Choroid plexus epithelial cell (primary cell): ENCODE measurements around the gene PGLYRP2.

Experiments used
- DNase-seq: peaks from one replicate; pipeline ENCODE4 v3.0.0-alpha.2; 2010; ENCODE audit warnings: low read depth
- H3K4me3 ChIP-seq: 2 replicates; pipeline ENCODE4 v1.5.1; 2011; ENCODE audit warnings: low read depth, mild to moderate bottlenecking, control low read depth, low read length, moderate library complexity
- CTCF ChIP-seq: conservative IDR thresholded peaks from 2 replicates; pipeline ENCODE4 v1.5.1; 2011; ENCODE audit warnings: low read depth, mild to moderate bottlenecking, control low read depth, inconsistent platforms, low read length, moderate library complexity

Gene PGLYRP2

GRCh38 chr19:15450528-15450890, 28.8 kb downstream of the PGLYRP2 start:
- no peak for TF ChIP-seq CTCF
- DNase-seq: no peak
- no peak overlapping the region for H3K4me3 ChIP-seq

DNA sequence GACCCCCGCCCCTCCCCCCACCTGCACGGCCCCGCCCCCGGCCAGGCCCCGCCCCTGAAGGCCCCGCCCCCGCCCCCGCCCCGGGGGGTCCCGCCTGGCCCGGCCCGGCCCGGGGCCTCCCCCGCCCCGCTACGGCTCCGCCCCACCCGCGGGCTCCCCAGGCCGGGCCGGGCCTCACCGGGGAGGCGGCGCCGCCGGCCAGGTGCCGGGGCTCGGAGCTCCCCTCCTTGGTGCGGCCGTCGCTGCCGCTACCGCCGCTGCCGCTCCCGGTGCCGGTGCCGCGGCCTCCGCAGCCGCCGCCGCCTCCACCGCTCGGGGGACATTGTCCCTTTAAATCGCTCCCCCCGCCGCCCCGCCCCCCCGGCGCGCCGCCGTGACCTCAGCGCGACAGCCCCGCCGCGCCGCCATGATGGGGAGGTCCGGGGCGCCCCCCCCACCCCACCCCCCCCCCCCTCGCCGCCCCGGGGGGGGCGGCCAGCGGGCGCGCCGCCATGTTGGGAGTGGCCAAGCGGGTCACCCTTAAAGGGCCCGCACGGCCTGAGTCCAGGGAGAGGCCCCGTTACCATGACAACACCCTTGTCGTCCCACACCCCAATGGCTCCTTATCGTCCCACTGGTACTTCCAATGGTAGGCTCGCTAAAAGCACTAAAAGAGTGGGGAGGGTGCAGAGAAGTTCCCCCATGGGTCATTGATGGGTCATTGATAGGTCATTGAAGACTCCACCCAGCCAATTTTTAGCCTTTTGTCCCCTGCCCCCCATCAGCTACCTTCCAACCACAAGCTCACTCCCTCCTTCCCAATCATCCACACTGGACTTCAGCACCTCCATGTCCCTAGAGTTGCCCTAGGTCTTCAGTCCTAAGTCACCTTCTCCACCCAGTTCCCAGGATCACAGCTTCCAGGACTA, 29.4 kb downstream of the PGLYRP2 start, which contains the start of gene WIZ:
Gene WIZ (minus strand): TSS at position 337 of the 908 bp plus-strand sequence. CDS start 1,649 bp downstream, outside the sequence.
- peak within 1 kb of the TSS; percentile 70 for H3K4me3 ChIP-seq
- DNase-seq: peak; percentile 70

GRCh38 chr19:15448778-15449619, 30.3 kb downstream of the PGLYRP2 start:
- DNase-seq: no peak
- H3K4me3 ChIP-seq: peak overlapping the region; percentile 70
- no peak for TF ChIP-seq CTCF

More for the DNA sequence above, 29.4 kb downstream of the PGLYRP2 start, which contains the start of gene WIZ:
- TF ChIP-seq CTCF: no peak

DNA sequence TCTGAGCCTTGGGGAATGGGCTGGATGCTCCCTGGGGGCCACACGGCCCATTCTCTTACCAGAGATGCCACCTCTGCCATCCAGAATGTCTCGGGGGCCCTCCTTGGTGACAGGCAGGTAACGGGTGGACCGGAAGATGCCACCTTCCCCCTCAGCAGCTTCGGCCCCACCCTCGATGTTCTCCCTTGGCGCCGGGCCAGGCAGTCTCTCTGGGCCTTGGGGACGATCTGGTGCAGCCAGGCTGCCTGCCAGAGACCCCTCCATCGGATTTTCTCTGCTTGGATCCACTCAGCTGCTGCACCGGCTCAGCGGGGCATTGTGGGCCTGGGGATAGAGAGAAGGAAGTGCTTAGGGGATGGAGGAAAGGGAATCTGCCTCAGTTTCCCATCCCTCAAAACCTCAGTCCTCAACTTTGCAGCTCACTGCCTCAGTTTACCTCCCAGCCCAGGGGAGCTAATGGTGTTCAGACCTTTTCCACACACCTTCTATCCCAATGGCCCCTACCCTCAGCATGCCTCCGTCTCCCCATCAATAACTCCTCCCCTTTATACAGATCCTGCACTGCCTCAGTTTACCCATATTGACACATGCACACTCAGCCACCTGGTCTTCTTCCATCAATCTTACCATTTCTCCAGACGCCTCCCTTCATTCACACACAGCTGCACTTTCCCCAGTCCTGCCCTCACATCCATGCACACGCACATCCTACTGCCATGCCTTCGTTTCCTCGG, 31.1 kb downstream of the PGLYRP2 start:
- no peak for DNase-seq
- peak overlapping the region; percentile 70 for H3K4me3 ChIP-seq
- no peak for TF ChIP-seq CTCF

GRCh38 chr19:15447057-15447456, 32.2 kb downstream of the PGLYRP2 start:
- TF ChIP-seq CTCF: no peak
- no peak for DNase-seq

GRCh38 chr19:15445807-15446376, 33.4 kb downstream of the PGLYRP2 start:
- no peak for TF ChIP-seq CTCF
- H3K4me3 ChIP-seq: no peak overlapping the region
- DNase-seq: no peak

More at GRCh38 chr19:15447057-15447456, 32.2 kb downstream of the PGLYRP2 start:
- no peak overlapping the region for H3K4me3 ChIP-seq
